WTC11 (cell line): ENCODE data around the gene ANAPC4. TPM values are rescaled to one million over a fixed set of nuclear protein-coding genes. Genes with fewer than 3 reads are reported as not detected.

ENCODE experiments used
- ATAC-seq: fragments of 200-7000 bp; cut with Tn5 transposase; 2 replicates; pipeline ENCODE4 v1.10.0; 2021; ENCODE audit warnings: mild to moderate bottlenecking, moderate library complexity
- CTCF ChIA-PET: fragments of 300-600 bp; sonication (Branson Sonifier 250); formaldehyde crosslinking; loops from one replicate; lab custom pipeline; 2021; ENCODE audit warnings: antibody characterized with exemption; lab: Charles Lee
- POLR2A ChIA-PET: fragments of 350-600 bp; sonication (Branson Sonifier 250); formaldehyde crosslinking; loops from one replicate; lab custom pipeline; 2021; ENCODE audit warnings: antibody characterized with exemption; lab: Charles Lee
- DNase-seq: peaks from one replicate; pipeline ENCODE4 v3.0.0; 2021; ENCODE audit warnings: low spot score
- H3K27ac Mint-ChIP-seq: 2 replicates; pipeline ENCODE4 v1.8.0; 2021; ENCODE audit warnings: mixed read lengths
- H3K27me3 Mint-ChIP-seq: 2 replicates; pipeline ENCODE4 v1.8.0; 2021; ENCODE audit warnings: low read depth, mild to moderate bottlenecking, moderate library complexity, mixed read lengths
- H3K36me3 Mint-ChIP-seq: 2 replicates; pipeline ENCODE4 v1.8.0; 2021; ENCODE audit warnings: mixed read lengths
- H3K4me1 Mint-ChIP-seq: 2 replicates; pipeline ENCODE4 v1.8.0; 2022; ENCODE audit warnings: mixed read lengths
- H3K4me3 Mint-ChIP-seq: 2 replicates; pipeline ENCODE4 v1.8.0; 2021; ENCODE audit warnings: mild to moderate bottlenecking, moderate library complexity, mixed read lengths
- H3K9me3 Mint-ChIP-seq: 2 replicates; pipeline ENCODE4 v1.8.0; 2021; ENCODE audit warnings: mixed read lengths
- CREM ChIP-seq: sonication (generic); formaldehyde crosslinking; IDR thresholded peaks from 2 replicates; pipeline ENCODE4 v1.8.1; 2022; ENCODE audit warnings: mild to moderate bottlenecking, missing genetic modification reagents, moderate library complexity
- IRF2 ChIP-seq: sonication (generic); formaldehyde crosslinking; IDR thresholded peaks from 2 replicates; pipeline ENCODE4 v1.8.0; 2022; ENCODE audit warnings: low read depth, missing genetic modification reagents, borderline replicate concordance
- MXD4 ChIP-seq: fragments of 250-450 bp; sonication (Bioruptor Pico); IDR thresholded peaks from 2 replicates; pipeline ENCODE4 v1.8.0; 2021; ENCODE audit warnings: mild to moderate bottlenecking, moderate library complexity, borderline replicate concordance
- NFATC4 ChIP-seq: fragments of 250-450 bp; sonication (Bioruptor Pico); IDR thresholded peaks from 2 replicates; pipeline ENCODE4 v1.9.0; 2021; ENCODE audit warnings: mild to moderate bottlenecking
- NR1H2 ChIP-seq: sonication (generic); formaldehyde crosslinking; IDR thresholded peaks from 2 replicates; pipeline ENCODE4 v1.9.0; 2021; ENCODE audit warnings: mild to moderate bottlenecking, moderate library complexity, missing genetic modification reagents
- NR3C1 ChIP-seq: sonication (generic); formaldehyde crosslinking; conservative IDR thresholded peaks from 2 replicates; pipeline ENCODE4 v1.8.1; 2023; ENCODE audit warnings: low read depth, mild to moderate bottlenecking, missing genetic modification reagents
- PREB ChIP-seq: sonication (generic); formaldehyde crosslinking; IDR thresholded peaks from 2 replicates; pipeline ENCODE4 v1.8.1; 2022; ENCODE audit warnings: mild to moderate bottlenecking, missing genetic modification reagents, moderate library complexity, borderline replicate concordance
- TEAD1 ChIP-seq: sonication (generic); formaldehyde crosslinking; IDR thresholded peaks from 2 replicates; pipeline ENCODE4 v1.8.0; 2022; ENCODE audit warnings: mild to moderate bottlenecking, missing genetic modification reagents
- TP53 ChIP-seq: sonication (generic); formaldehyde crosslinking; IDR thresholded peaks from 2 replicates; pipeline ENCODE4 v1.8.1; 2023; ENCODE audit warnings: mild to moderate bottlenecking, missing genetic modification reagents
- ZNF263 ChIP-seq: sonication (generic); formaldehyde crosslinking; IDR thresholded peaks from 2 replicates; pipeline ENCODE4 v1.8.1; 2022; ENCODE audit warnings: low read depth, mild to moderate bottlenecking, moderate library complexity, missing genetic modification reagents
- ZNF423 ChIP-seq: fragments of 250-450 bp; sonication (Bioruptor Pico); IDR thresholded peaks from 2 replicates; pipeline ENCODE4 v2.1.2; 2022; ENCODE audit warnings: mild to moderate bottlenecking, moderate library complexity
- total RNA-seq: library from RNA; stranded (reverse); gene quantifications from 3 replicates; pipeline ENCODE4 v1.2.3, GENCODE V29; 2021
- TF ChIP-seq, protein P1 (sequence below): sonication (generic); formaldehyde crosslinking; conservative IDR thresholded peaks from 2 replicates; pipeline ENCODE4 v1.8.1; 2023; ENCODE audit warnings: mild to moderate bottlenecking, low read depth, missing genetic modification reagents, moderate library complexity
- TF ChIP-seq, protein P2 (sequence below): sonication (generic); formaldehyde crosslinking; IDR thresholded peaks from 2 replicates; pipeline ENCODE4 v1.8.1; 2023; ENCODE audit warnings: mild to moderate bottlenecking, moderate library complexity, missing genetic modification reagents
- TF ChIP-seq, protein P3 (sequence below): sonication (generic); formaldehyde crosslinking; IDR thresholded peaks from 2 replicates; pipeline ENCODE4 v1.8.1; 2023; ENCODE audit warnings: mild to moderate bottlenecking, missing genetic modification reagents, moderate library complexity
- TF ChIP-seq, protein P4 (sequence below): fragments of 250-450 bp; sonication (Bioruptor Pico); conservative IDR thresholded peaks from 2 replicates; pipeline ENCODE4 v1.9.0; 2021; ENCODE audit warnings: mild to moderate bottlenecking

Gene ANAPC4
- total RNA-seq, 1 experiment from 2014 or later: 40.5 TPM

- Mint-ChIP-seq H3K4me1 (peaks cover 23% of the 10 kb centered on the region), H3K4me3 (no peak overlapping the region)
- POLR2A ChIA-PET: no interaction called here
- CTCF ChIA-PET: no interaction called here
- TF ChIP-seq TP53 (CRISPR knock-in tag) (no peak), NFATC4 (CRISPR knock-in tag) (no peak), MXD4 (CRISPR knock-in tag) (no peak), NR1H2 (CRISPR knock-in tag) (no peak), CREM (CRISPR knock-in tag) (no peak), TEAD1 (CRISPR knock-in tag) (no peak), ZNF263 (CRISPR knock-in tag) (no peak), PREB (no peak), NR3C1 (CRISPR knock-in tag) (no peak), IRF2 (CRISPR knock-in tag) (no peak)
- TF ChIP-seq, protein P1, sequence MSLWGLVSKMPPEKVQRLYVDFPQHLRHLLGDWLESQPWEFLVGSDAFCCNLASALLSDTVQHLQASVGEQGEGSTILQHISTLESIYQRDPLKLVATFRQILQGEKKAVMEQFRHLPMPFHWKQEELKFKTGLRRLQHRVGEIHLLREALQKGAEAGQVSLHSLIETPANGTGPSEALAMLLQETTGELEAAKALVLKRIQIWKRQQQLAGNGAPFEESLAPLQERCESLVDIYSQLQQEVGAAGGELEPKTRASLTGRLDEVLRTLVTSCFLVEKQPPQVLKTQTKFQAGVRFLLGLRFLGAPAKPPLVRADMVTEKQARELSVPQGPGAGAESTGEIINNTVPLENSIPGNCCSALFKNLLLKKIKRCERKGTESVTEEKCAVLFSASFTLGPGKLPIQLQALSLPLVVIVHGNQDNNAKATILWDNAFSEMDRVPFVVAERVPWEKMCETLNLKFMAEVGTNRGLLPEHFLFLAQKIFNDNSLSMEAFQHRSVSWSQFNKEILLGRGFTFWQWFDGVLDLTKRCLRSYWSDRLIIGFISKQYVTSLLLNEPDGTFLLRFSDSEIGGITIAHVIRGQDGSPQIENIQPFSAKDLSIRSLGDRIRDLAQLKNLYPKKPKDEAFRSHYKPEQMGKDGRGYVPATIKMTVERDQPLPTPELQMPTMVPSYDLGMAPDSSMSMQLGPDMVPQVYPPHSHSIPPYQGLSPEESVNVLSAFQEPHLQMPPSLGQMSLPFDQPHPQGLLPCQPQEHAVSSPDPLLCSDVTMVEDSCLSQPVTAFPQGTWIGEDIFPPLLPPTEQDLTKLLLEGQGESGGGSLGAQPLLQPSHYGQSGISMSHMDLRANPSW (CRISPR knock-in tag): no peak
- TF ChIP-seq, protein P2, sequence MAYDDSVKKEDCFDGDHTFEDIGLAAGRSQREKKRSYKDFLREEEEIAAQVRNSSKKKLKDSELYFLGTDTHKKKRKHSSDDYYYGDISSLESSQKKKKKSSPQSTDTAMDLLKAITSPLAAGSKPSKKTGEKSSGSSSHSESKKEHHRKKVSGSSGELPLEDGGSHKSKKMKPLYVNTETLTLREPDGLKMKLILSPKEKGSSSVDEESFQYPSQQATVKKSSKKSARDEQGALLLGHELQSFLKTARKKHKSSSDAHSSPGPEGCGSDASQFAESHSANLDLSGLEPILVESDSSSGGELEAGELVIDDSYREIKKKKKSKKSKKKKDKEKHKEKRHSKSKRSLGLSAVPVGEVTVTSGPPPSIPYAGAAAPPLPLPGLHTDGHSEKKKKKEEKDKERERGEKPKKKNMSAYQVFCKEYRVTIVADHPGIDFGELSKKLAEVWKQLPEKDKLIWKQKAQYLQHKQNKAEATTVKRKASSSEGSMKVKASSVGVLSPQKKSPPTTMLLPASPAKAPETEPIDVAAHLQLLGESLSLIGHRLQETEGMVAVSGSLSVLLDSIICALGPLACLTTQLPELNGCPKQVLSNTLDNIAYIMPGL (CRISPR knock-in tag): no peak
- TF ChIP-seq, protein P3, sequence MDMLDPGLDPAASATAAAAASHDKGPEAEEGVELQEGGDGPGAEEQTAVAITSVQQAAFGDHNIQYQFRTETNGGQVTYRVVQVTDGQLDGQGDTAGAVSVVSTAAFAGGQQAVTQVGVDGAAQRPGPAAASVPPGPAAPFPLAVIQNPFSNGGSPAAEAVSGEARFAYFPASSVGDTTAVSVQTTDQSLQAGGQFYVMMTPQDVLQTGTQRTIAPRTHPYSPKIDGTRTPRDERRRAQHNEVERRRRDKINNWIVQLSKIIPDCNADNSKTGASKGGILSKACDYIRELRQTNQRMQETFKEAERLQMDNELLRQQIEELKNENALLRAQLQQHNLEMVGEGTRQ (CRISPR knock-in tag): no peak
- TF ChIP-seq, protein P4, sequence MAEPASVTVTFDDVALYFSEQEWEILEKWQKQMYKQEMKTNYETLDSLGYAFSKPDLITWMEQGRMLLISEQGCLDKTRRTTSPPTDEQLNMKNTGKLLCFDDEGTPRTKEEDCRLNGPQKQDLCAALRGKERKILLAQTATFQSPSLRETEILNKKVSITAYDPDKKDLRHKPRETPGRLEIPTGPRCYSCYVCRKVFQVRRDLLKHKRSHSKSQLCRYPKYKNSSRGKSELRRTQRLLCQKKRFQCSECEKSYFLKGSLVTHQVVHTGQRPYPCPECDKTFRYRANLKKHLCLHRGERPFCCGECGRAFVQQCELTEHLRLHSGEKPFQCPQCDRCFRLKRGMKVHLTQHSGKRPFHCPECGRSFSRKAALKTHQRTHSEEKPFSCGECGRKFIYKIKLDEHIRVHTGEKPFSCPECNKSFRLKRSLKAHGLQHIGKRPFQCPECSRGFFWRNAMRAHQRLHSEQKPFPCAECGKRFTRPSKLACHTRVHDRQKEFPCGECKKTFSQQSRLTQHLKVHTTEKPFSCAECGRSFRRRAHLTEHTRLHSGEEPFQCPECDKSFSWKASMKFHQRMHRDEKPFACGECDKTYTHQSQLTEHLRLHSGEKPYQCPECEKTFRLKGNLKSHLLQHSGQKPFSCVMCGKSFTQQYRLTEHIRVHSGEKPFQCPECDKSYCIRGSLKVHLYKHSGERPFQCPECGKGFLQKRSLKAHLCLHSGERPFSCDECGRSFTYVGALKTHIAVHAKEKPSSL: no peak
- TF ChIP-seq, all 79 proteins: peak for 0
- Mint-ChIP-seq H3K27ac (no peak overlapping the region), H3K36me3 (no peaks in the 10 kb centered on the region), H3K27me3 (no peaks in the 10 kb centered on the region; the same call in 1 of the 2 replicates), H3K9me3 (peaks cover 9% of the 10 kb centered on the region)
- no peak for DNase-seq
- ATAC-seq: no peak
These were observed 66.8 kb downstream of the ANAPC4 start for GRCh38 chr4:25443851-25444250.

- Mint-ChIP-seq H3K27me3 (peaks cover 3% of the 10 kb centered on the region; the same call in 1 of the 2 replicates), H3K4me3 (no peak overlapping the region), H3K9me3 (no peaks in the 10 kb centered on the region), H3K4me1 (peaks cover 33% of the 10 kb centered on the region), H3K27ac (no peak overlapping the region), H3K36me3 (no peaks in the 10 kb centered on the region)
- ChIA-PET CTCF (interaction anchor here (0.6 kb wide), 1 partner anchor 255 kb away, joined by 4 read pairs; no protein-coding TSS in a partner anchor), POLR2A (no interaction called here)
- DNase-seq (no peak), ATAC-seq (no peak; the same call in 1 of the 2 replicates)
- TF ChIP-seq ZNF263 (CRISPR knock-in tag) (no peak), ZNF423 (CRISPR knock-in tag) (peak; percentile 70; the same call in 1 of the 2 replicates)
These were observed 69.5 kb downstream of the ANAPC4 start for GRCh38 chr4:25446611-25447010.
